Loucy (cell line): ENCODE data around the gene ABI3.

Experiments used
- CTCF ChIP-seq: fragments of 200-600 bp; sonication (generic); conservative IDR thresholded peaks from 2 replicates; pipeline ENCODE4 v1.5.1; 2014; ENCODE audit warnings: mild to moderate bottlenecking, antibody characterized with exemption, low read length
- EZH2phosphoT487 ChIP-seq: fragments of 200-600 bp; IDR thresholded peaks from 2 replicates; pipeline ENCODE4 v1.6.1; 2018; ENCODE audit warnings: antibody characterized with exemption, mild to moderate bottlenecking, moderate library complexity, borderline replicate concordance

DNA sequence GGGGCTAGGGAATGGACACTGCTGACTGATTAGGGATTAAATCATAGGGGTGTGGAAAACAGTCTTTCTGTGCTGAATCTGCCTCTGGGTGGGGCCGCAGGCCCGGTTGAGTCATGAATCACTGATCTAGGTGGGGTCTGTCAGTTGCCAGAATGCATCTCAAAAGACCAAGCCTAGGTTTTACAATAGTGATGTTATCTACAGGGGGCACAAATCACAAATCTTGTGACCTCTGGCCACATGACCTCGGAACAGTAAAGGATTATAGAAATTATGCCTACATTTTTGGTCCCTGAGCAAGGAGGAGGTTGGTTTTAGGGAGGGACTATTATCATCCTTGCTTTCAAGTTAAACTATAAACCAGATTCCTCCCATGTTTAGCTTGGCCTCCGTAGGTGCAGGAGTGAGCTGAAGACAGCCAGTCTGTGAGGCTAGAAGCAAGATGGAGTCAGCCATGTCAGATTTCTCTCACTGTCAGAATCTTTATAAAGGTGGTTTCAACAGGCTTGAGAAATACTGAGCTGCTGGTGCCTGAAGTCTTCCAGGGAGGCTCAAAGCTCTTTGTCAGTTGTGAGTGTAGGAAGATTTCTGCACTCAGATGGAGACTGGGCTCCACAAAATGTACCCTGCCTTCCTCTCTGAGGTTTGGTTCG is 13.0 kb upstream of the ABI3 start:
- TF ChIP-seq CTCF (no peak), EZH2phosphoT487 (no peak)
